PC-3 (cell line): ENCODE measurements around the gene TENM4.

Experiments used
- CTCF ChIP-seq: fragments of 300-600 bp; sonication (generic); conservative IDR thresholded peaks from 2 replicates; pipeline ENCODE4 v1.5.1; 2017; ENCODE audit warnings: antibody characterized with exemption, low read depth, mild to moderate bottlenecking, low read length
- EZH2 ChIP-seq: fragments of 300-600 bp; sonication (generic); IDR thresholded peaks from one replicate; pipeline ENCODE4 v1.6.1; 2017; ENCODE audit warnings: antibody characterized with exemption, mild to moderate bottlenecking, low read length; ENCODE audit not compliant: unreplicated experiment

GRCh38 chr11:79150320-79150719, 290.5 kb downstream of the TENM4 start:
- no peak for TF ChIP-seq CTCF
- no peak for TF ChIP-seq EZH2
